Inflammatory macrophage treated with lipopolysaccharide for 1 hour (primary cell): ENCODE measurements around the gene TSPOAP1.
"Not testable (repeated sequence)": the region's sequence is repeated elsewhere in the genome, so short reads cannot be mapped to it uniquely, and the experiment has no call there.

Source experiments
- DNase-seq, 2 donors: peaks; one replicate each; pipeline ENCODE4 v3.0.0-alpha.2; 2020 to 2022

The TSPOAP1 gene

DNA sequence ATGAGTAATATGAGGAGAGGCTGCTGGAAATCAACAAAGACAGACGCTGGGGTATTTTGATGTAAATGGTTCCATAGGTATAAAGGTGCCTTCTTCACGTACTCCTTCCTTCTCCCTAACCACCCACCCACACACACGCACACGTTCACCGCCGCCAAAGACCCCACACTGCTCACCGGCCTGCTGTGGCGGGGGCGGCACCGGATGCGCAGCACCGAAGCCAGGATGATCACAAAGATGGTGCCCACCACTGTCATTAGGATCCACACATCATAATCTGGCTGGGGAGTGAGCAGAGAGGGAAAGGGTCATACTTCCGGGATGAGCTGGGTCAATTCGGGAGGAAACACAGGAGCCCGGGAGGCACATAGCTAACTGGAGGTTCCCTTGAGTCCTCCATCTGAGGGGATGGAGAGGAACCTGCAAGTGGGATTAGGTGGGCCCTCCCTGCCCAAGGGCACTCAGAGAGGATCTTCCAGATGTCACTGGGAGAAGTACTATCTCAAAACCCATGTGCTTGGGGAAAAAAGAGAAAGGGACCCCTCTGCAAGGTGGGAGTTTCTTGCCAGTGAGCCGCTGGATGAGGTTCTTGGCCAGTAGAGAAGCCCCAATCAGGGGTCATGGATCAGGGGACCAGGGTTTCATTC lies 33.9 kb upstream of the TSPOAP1 start:
- no peak for DNase-seq

DNA sequence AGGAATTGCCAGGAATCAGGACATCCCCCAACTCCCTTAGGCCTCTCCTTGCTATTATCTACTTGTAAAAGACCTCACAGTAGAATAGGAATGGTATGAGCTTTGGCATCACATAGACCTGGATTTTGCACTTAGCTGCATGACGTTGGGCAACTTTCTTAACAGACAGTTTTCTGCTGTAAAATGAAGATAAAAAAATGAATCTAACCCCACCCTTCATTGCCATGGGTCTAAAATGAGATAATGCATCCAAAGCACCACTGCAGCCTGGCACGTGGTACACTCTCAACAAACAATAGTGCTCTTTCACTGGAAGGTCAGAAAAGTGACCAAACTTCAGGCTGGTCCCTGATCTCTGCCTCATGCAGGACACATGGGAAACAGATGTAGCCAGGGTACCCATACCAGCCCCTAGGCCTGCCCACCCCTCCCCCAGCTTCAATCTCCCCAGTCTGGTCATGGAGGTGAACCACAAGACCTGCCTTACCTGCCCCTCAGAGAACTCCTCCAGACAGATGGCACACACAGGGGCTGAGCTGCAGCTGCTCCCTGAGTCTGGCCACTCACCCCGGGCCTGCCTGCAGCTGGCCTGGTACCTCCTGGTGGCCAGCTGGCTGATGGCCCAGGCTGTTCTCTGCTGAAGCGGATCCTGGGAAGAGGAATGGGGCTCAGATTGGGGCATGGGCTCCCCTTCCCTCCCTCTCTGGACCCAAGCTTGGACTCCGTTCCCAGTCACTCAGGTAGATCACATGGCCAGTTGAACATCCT lies 31.9 kb upstream of the TSPOAP1 start:
- no peak for DNase-seq

DNA sequence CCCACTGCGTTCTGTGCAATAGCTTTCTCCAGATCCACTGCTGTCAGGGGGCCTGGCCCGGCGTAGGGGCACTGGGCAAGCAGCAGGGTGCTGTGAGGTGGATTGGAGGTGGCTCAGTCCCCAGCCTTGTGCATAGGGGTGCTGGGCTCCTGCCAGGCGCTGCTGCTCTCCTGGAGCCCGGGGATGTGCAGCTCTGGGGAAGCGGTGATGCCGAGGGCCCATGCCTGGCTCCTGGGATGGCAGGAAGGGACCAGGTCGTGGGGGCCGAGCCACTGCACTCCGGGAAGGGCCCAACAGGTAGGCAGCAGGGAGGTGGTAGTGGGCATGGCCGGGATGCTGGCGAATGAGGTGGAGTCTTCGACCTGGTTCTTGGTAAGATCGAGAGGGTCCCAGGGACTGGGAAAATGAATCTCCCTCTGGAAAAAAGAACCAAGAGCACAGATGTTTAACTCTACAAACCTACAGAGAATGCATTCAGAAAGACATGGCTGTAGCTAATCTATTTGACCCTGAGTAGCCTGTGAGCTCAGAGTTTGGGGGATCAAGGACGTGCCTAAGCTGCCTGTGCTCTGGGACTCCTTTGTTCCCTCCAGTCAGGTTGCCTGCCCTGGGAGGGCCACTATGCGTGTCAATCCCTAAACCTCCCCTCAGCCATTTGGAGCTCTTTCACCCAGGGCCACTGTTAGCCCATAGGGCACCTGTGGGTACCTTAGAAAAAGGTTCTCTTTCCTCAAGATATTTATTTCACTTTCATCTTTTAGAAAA lies 30.0 kb upstream of the TSPOAP1 start:
- no peak for DNase-seq

DNA sequence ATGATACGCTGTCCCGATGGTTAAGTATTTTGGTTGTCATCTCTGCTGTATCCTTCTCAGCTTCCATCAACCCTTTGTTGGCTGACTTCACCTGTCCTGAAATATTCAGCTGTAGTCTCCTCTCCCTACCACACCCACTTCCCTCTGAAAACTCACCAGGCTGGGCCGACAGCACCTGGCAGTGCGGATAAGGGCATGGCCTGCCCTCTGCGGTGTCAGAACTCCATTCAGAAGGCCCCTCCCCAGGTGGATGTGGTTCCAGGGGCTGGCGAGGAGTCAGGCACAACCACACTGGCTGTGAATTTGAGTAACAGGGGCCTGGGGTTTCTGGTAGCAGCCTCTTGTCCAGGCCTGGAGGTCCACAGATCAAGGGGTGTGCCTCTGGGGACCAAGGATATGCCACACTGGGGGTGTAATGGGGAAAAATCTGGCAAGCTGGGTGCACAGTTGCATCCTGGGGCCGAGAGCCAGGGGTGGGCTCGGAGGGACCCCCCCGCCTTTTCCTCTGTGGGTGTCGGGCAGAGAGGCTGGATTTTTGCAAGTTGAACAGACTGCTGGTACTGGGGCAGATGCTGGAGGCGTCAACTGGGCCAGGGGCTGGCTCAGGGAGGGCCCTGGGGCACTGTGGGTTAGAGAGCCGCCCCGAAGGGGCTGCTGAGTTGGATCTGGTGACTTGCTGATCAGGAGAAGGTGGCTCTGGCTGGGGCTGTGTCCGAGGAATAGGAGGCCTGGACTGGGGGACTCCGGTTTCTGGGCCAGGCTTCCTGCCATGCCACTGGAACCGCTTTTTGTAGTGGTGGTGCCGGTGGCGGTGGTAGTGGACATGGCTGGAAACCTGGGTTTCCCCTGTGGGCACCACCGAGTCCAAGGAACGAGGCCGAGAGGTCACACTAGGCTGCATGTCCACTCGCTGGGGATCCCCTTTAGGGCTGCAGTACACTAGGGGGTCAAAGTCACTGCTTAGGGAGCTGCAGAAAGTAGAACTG lies 29.0 kb upstream of the TSPOAP1 start:
- no peak for DNase-seq

DNA sequence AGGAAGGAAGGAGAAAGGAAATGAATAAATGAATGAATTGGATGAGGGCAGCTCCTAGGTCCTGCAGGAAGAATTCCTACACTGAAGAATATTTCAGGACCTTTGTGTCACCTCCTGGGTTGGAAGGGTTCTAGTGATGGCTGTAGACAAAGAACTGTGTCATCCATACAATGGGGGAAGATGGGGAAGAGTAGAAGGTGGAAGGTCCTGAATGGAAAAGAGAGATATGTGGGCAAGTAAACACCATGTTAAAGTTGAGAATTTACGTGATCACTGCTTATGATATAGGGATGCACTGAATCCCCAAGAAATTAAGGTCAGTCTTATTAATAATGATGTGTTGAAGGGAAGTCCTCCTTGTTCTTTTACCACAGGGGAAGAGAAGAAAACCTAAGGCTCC lies 27.6 kb upstream of the TSPOAP1 start:
- no peak for DNase-seq

DNA sequence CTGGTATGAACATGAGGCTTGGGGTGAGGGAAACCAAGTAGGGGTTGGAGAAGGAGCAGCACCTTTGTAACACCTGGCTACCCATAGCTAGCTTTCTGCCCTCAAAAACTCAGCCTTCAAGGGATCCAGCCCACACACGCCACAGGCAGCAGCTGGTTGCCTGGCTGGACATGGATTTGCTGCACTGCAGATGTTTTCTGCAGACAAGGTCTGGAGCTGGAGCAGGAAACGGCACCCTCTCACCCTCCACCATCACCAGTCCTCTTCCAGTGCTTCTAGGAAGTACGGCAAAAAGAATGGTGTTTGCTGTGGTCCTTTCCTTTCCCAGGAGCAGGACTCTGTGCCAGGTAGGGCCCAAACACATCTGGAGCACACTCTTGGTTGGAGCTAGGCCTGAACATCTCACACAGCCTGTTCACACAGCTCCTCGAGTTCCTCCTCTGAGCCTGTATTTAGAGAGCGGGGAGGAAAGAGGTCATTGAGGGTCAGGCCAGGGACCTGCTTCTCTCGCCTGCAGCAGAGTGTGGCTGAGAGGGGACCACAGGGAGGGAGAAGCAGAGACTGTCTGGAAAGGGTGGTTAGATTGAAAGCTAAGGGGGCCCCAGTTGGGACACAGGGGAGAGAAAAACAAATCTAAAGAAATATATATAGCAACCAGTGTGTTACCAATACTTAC lies 26.1 kb upstream of the TSPOAP1 start:
- DNase-seq = no peak

DNA sequence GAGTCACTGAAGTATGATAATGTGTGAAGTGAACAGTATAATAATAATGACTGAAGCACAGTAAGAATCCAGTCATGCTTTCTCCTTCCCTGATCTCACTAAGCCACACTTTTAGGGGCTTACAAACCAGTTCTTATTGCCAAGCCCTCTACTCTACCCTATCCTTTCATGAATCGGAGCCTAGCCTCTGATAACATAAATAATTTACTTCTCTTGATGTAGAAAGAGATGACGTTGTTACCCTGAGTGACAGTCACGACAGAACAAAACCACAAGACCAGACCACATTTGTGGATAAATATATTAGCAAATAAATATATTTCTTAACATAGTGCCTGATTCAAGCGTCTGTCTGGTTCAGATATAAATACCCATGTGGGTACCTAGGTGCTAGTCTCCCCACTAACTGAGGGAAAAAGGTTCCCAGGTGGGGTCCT lies 24.8 kb upstream of the TSPOAP1 start:
- no peak for DNase-seq

DNA sequence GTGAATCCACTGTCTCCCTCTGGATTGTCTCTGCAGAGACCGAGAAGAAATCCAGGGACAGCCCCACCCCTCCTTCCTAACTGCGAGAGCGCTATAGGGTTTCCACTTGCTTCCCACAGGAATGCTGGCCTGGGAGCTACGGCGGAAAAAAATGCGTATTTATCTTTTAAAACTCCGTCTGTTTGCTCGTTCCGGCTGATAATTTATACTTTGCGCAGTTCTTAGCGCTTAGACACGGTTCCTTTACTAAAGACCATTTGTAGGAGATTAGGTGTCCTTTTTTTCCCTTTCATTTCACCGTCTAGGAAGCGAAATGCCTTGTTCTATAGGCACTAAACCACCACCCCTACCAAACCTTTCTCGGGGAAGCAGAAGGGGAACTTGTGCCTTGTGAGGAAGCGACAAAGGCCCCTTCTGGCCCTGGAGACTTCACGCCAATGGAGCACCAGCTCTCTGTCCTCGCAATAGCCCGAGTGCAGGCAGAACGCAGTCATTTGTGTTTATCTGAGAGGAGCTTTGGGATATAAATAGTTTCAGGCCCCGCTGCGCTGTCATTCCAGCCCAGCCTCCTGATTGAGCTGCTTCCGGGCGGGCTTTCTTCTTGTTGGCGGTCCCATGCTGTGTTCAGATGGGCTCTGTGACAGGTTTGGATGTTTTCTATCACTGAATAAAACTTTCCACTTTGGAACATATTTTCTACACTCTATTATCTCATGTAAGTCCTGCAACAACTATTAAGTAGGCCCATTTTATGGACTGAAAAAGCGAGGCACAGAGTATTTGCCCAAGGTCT lies 24.2 kb upstream of the TSPOAP1 start:
- DNase-seq = peak; percentile 52 to 60

DNA sequence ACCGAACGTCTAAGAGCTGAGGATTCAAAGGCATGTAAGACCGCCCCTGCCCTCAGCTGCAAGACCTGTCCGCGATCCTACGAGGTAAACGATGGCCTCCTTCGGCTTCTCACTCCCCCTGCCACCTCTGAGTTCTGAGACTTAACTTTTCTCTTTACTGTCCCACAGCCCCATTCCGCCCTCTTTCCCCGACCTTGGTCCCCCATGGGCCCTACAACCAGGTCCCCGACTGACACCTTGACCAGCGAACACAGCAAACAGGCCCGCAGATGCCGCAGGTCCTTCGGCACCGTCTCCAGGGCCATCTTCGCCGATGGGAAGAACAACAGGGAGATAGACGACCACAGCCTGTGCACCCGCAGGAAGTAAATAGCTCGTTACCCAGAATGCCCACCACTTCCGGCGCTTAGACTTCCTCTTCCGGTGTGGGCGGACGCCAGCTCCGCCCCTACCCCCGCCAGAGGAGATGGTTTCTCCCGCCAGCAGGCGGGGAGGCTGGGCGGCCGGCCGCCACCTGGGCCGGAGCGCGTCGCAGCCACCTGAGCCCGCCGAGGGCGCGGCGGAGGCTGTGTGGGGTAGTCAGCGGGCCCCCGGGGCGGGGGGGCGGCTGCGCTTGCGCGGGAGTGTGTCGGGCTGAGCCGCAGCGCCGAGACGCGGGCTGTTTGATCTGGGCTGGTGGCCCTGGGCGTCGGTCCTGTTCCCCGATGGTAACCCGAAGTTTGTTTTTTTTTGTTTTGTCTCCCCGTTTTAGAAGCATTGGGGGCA lies 23.4 kb upstream of the TSPOAP1 start, which contains the start of gene SUPT4H1:
TSS of gene SUPT4H1 (minus strand) at position 371 of the 765 bp plus-strand sequence. CDS start at position 305, 66 bp downstream.
- DNase-seq = peak; percentile 92 to 93

DNA sequence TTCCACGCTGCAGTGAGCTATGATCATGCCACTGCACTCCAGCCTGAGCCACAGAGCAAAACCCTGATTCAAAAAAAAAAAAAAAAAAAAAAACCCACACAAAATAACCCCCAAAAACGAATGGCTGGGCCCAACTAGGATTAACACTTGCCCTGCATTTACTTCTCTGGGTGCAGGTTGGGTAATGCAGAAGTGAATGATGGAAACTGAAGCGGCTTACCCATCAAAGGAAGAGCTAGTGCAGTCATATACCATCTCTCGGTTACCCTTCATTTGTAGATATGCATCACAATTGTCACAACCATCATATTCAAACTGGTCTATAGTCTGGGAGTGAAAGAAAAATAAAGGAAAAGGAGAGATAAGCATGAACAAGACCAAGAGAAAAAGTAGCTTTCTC lies 22.6 kb upstream of the TSPOAP1 start:
- no peak for DNase-seq

DNA sequence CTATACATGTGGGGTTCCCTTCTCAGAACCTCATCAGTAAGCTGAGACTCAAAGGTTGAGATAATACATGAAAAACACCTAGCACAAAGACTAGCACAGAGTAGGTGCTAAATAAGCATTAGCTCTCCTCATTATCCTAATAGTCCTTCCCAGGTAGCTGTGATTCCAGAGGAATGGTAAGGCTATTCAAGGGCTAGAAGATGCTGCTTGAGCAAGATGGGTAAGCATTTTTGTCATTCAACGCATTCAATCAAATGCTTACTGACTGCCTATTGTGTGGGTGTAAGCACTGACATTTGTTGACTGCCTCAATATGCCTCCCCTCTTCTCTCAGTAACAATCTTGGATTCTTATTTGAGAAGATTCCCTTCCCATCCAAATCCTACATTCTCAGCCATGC lies 19.4 kb upstream of the TSPOAP1 start:
- no peak for DNase-seq

DNA sequence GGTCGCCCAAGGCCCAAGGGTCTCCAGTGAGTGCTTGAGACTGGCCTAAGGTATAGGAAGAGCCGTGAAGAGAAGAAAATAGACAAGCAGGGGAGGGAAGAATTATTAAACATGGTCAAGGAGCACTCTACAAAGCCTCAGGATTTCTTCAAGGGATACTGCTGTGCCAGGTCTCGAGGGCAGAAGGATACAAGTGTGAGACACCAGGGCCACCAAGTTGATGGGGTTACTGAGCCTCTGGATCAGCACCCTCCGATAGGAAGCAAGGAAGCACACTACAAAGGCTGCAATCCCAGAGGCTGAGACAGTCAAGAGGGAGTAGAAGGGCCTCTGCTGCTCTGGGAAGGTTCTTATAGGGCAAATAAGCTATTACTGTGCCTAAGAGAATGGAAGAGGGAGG lies 16.9 kb upstream of the TSPOAP1 start:
- DNase-seq = no peak

DNA sequence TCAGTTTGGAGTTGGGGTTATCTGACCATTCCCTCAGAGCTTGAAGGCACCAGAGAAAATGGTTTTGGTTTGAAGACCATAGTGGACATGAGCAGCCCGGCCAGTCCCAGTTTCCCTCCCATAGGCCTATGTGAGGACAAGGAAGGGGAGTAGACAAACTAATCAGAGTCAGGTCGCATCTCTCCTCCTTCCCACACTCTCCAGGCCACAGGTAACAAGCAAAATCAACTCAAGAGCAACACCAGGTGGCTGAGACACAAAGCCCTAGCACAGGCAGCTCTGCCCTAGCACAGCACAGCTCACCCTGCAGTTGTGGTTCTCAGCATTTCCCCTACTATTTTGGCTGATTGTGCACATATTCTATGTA lies 16.2 kb upstream of the TSPOAP1 start:
- DNase-seq = no peak

DNA sequence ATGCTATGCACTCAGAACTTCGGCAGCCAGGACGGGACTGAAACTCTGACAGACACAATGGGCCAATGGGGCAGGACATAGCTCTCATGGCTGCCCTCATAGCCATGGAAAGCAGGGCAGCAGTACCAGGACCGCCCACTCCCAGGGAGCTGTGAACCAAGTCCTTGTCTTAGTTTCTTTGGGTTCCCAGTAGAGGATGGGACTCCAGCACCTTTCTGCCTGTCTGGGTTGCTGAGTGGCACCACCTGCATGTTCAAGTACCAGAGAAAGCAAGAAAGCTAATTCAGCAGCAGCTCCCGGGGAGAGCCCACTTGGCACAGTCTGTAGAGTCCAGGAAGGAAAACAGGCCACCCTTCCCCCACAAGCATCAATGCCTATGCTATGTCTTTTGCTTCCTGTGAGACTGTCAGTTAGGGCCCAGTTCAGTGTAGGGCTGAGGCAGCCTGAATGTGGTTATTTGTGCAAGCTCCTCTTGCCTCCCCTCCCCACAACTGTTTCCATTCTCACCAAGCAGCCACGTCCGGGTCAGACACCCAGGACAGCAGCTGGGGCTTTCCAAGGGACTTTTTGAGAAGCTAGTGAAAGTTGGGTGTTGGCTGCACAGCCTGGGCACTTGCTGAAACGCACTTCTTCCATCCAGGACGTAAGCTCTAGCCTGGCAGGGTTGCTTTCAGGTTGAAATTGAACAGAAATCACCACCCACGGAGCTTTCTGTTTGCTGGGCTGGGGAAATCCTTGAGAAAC lies 15.6 kb upstream of the TSPOAP1 start:
- DNase-seq = peak; percentile 90 to 96

DNA sequence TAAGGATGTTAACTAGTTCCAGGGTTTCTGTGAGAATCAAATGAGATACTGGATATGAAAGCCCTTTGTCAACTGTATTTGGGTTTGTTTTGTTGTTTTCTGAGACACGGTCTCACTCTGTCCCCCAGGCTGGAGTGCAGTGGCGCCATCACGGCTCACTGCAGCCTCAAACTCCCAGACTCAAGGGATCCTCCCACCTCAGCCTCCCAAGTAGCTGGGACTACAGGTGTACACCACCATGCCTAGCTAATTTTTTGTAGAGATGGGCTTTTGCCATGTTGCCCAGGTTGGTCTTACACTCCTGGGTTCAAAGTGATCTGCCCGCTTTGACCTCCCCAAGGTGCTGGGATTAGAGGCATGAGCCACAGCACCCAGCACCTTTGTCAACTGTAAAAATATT lies 14.5 kb upstream of the TSPOAP1 start:
- DNase-seq = no peak

DNA sequence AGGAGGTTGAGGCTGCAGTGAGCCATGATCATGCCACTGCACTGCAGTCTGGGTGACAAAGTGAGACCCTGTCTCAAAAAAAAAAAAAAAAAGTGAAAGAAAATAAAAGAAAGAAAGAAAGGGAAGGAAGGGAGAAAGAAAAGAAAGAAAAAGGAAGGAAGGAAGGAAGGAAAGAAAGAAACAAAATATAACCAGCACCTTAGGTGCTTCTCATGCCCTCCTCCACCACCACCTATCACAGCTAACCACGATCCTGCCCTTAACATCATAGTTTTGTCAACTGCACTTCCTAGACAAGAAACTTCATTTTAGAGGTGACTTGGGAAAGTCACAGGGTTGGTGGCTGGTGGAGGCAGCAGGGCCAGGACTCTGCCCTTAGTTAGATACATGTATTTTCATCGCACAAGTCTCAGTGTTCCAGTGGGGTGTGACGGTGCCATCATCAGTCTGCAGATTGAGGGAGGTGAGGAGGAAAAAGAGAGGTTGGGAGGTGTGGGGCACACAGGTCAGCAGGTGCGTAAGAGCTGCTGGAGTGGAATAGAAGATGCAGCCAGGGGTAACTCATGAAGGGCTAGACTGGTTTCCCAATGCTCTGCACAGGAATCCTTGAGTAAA lies 13.4 kb upstream of the TSPOAP1 start:
- no peak for DNase-seq

DNA sequence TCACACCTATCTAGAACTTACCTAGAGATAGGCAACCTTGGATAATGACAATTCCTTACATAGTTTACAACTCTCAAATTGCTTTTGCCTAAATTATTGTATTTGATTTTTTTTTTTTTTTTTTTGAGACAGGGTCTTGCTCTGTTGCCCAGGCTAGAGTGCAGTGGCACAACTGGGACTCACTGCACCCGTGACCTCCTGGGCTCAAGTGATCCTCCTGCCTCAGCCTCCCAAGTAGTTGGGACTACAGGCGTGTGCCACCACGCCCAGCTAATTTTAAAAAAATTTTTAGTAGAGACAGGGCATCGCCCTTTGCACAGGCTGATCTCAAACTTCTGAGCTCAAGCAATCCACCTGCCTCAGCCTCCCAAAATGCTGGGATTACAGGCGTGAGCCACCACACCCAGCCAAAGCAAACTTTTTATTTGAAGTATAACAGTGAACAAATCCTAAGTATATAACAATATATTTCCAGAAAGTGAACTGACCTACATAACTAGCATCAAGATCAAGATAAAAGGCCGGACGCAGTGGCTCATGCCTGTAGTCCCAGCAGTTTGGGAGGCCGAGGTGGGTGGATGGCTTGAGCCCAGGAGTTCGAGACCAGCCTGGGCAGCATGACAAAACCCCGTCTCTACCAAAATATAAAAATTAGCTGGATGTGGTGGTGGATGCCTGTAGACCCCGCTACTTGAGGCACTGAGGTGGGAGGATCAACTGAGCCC lies 12.7 kb upstream of the TSPOAP1 start:
- not testable (repeated sequence) for DNase-seq

DNA sequence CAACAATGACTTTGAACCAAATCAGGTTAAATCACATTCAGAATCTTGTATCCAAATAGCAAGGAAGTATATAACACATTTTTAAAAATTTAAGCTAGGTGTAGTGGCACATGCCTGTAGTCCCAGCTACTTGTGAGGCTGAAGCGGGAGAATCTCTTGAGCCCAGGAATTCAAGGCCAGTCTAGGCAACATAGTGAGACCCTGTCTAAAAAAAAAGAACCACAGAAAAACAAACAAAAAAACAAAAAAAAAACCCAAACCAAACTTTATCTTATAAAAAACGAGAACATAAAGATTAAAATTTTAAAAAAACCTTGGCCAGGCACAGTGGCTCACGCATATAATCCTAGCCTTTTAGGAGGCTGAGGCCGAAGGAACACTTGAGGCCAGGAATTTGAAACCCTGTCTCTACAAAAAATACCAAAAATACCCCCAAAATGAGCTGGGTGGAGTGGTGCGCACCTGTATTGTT lies 11.8 kb upstream of the TSPOAP1 start:
- no peak for DNase-seq
